A549 (cell line): ENCODE results near the gene EML2. TPM values are rescaled to one million over a fixed set of nuclear protein-coding genes. Genes with fewer than 3 reads are reported as not detected.

Experiments used
- ATAC-seq, 2 experiments: fragments of 200-7000 bp in 1 of 2; fragments of >200 bp in 1 of 2; cut with Nextera tagmentation in 1 of 2; cut with Tn5 transposase in 1 of 2; 3 replicates each; pipeline versions ENCODE4 v1.8.0 to v1.9.1; 2018 to 2020; ENCODE audit warnings: mild to moderate bottlenecking in 1 of 2, moderate library complexity in 1 of 2
- CTCF ChIA-PET: fragments of 300-600 bp; sonication (Branson Sonifier 250); formaldehyde crosslinking; extraction: SDS; loops from one replicate; lab custom pipeline; 2021; ENCODE audit warnings: antibody characterized with exemption, inconsistent platforms; lab: Yijun Ruan, JAX
- POLR2A ChIA-PET: fragments of 350-600 bp; formaldehyde crosslinking; extraction: SDS; loops from one replicate; lab custom pipeline; 2021; ENCODE audit warnings: antibody characterized with exemption, inconsistent platforms; lab: Yijun Ruan, JAX
- DNase-seq, 2 experiments: peaks; one replicate each; pipeline versions ENCODE4 v3.0.0 to v3.0.0-alpha.2; 2011 to 2016; ENCODE audit warnings: low read depth in 1 of 2, low spot score in 1 of 2
- FAIRE-seq: peaks from 2 replicates; lab custom pipeline; 2011; peaks lifted over from hg19 to GRCh38; lab: Jason Lieb, UNC
- H3K27ac ChIP-seq, 2 experiments: fragments of >200 bp; sonication (Bioruptor Twin); formaldehyde crosslinking; 3 replicates each; pipeline ENCODE4 v1.5.1; 2016 to 2017
- H3K4me1 ChIP-seq: fragments of >200 bp; sonication (Bioruptor Twin); formaldehyde crosslinking; 3 replicates; pipeline ENCODE4 v1.6.1; 2016
- H3K4me2 ChIP-seq: fragments of >200 bp; sonication (Bioruptor Twin); formaldehyde crosslinking; 3 replicates; pipeline ENCODE4 v1.6.1; 2016
- H3K4me3 ChIP-seq: fragments of >200 bp; sonication (Bioruptor Twin); formaldehyde crosslinking; 3 replicates; pipeline ENCODE4 v1.5.1; 2016
- H3K9me3 ChIP-seq: fragments of >200 bp; sonication (Bioruptor Twin); formaldehyde crosslinking; 3 replicates; pipeline ENCODE4 v1.6.1; 2016
- EHF ChIP-seq: fragments of 250-450 bp; sonication (Bioruptor Pico); IDR thresholded peaks from 2 replicates; pipeline ENCODE4 v1.5.0; 2020; ENCODE audit warnings: mild to moderate bottlenecking
- FOSL2 ChIP-seq, 2 experiments: fragments of 450-650 bp in 1 of 2; fragments of >200 bp in 1 of 2; sonication (Bioruptor Twin) in 1 of 2; formaldehyde crosslinking; IDR thresholded peaks; 2 replicates each; pipeline versions ENCODE4 v1.5.0 to v1.6.1; 2016 to 2020; ENCODE audit warnings: mild to moderate bottlenecking in 1 of 2, moderate library complexity in 1 of 2
- GATA3 ChIP-seq: IDR thresholded peaks from 2 replicates; pipeline ENCODE4 v1.6.1; 2012; ENCODE audit warnings: borderline replicate concordance
- HEYL ChIP-seq: fragments of 250-450 bp; sonication (Bioruptor Pico); IDR thresholded peaks from 2 replicates; pipeline ENCODE4 v1.8.0; 2021; ENCODE audit warnings: mild to moderate bottlenecking, moderate library complexity
- HOXB5 ChIP-seq: fragments of 250-450 bp; sonication (Bioruptor Pico); IDR thresholded peaks from 2 replicates; pipeline ENCODE4 v1.5.0; 2020; ENCODE audit warnings: mild to moderate bottlenecking, moderate library complexity
- JUN ChIP-seq, 2 experiments: fragments of >200 bp; sonication (Bioruptor Twin); formaldehyde crosslinking; IDR thresholded peaks; 2 replicates in 1 of 2; 3 replicates in 1 of 2; pipeline ENCODE4 v1.6.1; 2016 to 2017
- JUNB ChIP-seq: fragments of >200 bp; sonication (Bioruptor Twin); formaldehyde crosslinking; IDR thresholded peaks from 2 replicates; pipeline ENCODE4 v1.6.1; 2016
- NPAS2 ChIP-seq: fragments of 250-450 bp; sonication (Bioruptor Pico); IDR thresholded peaks from 2 replicates; pipeline ENCODE4 v1.8.0; 2022; ENCODE audit warnings: mild to moderate bottlenecking, moderate library complexity, borderline replicate concordance
- PHF8 ChIP-seq: fragments of 200-600 bp; sonication (generic); IDR thresholded peaks from 2 replicates; pipeline ENCODE4 v1.6.1; 2016; ENCODE audit warnings: low read depth, mild to moderate bottlenecking, antibody characterized with exemption, moderate library complexity, borderline replicate concordance
- POLR2A ChIP-seq: IDR thresholded peaks from 2 replicates; pipeline ENCODE4 v1.6.1; 2012; ENCODE audit warnings: mild to moderate bottlenecking, low read length
- RAD21 ChIP-seq, 2 experiments: fragments of >200 bp in 1 of 2; sonication (Bioruptor Twin) in 1 of 2; formaldehyde crosslinking in 1 of 2; IDR thresholded peaks in 1 of 2; conservative IDR thresholded peaks in 1 of 2; 2 replicates in 1 of 2; 3 replicates in 1 of 2; pipeline ENCODE4 v1.6.1; 2012 to 2018; ENCODE audit warnings: inconsistent platforms in 1 of 2
- SMC3 ChIP-seq: fragments of >200 bp; sonication (Bioruptor Twin); formaldehyde crosslinking; IDR thresholded peaks from 3 replicates; pipeline ENCODE4 v1.6.1; 2018; ENCODE audit warnings: inconsistent platforms
- SREBF2 ChIP-seq: fragments of 450-650 bp; IDR thresholded peaks from 2 replicates; pipeline ENCODE4 v1.6.1; 2014; ENCODE audit warnings: mild to moderate bottlenecking, moderate library complexity
- WGBS: methylation state at CpG from one replicate; pipeline ENCODE4 v1.1.6; 2017; ENCODE audit errors: missing lambda C conversion rate; 5-methylcytosine and 5-hydroxymethylcytosine counted together
- polyA plus RNA-seq, 4 experiments: library from polyadenylated mRNA; depleted of rRNA in 3 of 4; stranded (reverse); fragments of >200 nt; fragmentation: RNase III in 1 of 4; extraction: RNeasy Plus Mini Kit Qiagen cat#74134 plus additional on column Dnase treatment in 1 of 4; gene quantifications; 2 replicates in 3 of 4; 3 replicates in 1 of 4; pipeline ENCODE4 v1.2.3, GENCODE V29; 2011 to 2017
- TF ChIP-seq, protein P1 (sequence below): fragments of 200-600 bp; sonication (generic); IDR thresholded peaks from 2 replicates; pipeline ENCODE4 v1.6.1; 2016; ENCODE audit warnings: antibody characterized with exemption, mild to moderate bottlenecking, moderate library complexity
- TF ChIP-seq, protein P2 (sequence below): fragments of >200 bp; sonication (Bioruptor Twin); formaldehyde crosslinking; IDR thresholded peaks from 3 replicates; pipeline ENCODE4 v1.5.1; 2016
- TF ChIP-seq, protein P3 (sequence below): IDR thresholded peaks from 2 replicates; pipeline ENCODE4 v1.6.1; 2012

The EML2 gene
- polyA plus RNA-seq, 2 of the 4 experiments (the other 2 are of a cell fraction), result 22.7 to 25.9 TPM

DNA sequence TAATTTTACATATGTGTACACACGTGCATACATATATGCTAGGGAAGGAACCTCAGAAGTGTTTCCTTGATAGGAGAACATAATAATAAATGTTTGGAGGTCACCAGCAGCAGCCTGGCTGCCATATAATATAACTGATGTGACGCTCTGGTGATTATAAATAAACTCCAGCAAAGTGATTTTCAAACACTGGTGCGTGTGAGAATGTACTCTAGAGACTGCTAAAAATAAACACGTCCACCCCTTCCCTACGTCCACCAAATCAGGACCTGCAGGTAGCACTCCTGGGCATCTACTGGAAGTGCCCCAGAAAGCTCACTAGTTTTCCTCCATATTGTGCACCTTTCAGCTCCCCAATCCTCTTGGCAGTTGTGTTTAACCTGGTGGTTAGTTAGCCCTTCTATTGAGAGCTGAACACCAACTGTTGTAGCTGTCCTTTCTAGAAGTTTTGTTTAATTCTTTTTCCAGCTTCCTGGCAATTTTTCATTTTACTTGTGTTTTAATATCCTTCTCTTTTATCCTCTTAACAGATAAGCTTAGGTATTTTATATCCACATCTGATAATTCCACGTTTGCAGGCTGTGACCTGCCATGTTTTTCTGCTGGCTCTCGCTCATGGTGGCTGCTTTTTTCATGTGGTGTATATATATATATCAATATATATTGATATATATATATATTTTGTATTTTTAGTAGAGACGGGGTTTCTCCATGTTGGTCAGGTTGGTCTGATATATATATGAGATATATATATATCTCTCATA lies 67.6 kb downstream of the EML2 start (continued):
- TF ChIP-seq SREBF2 (no peak), POLR2A (no peak), NPAS2 (no peak), HOXB5 (CRISPR knock-in tag) (no peak)
- TF ChIP-seq, protein P1, sequence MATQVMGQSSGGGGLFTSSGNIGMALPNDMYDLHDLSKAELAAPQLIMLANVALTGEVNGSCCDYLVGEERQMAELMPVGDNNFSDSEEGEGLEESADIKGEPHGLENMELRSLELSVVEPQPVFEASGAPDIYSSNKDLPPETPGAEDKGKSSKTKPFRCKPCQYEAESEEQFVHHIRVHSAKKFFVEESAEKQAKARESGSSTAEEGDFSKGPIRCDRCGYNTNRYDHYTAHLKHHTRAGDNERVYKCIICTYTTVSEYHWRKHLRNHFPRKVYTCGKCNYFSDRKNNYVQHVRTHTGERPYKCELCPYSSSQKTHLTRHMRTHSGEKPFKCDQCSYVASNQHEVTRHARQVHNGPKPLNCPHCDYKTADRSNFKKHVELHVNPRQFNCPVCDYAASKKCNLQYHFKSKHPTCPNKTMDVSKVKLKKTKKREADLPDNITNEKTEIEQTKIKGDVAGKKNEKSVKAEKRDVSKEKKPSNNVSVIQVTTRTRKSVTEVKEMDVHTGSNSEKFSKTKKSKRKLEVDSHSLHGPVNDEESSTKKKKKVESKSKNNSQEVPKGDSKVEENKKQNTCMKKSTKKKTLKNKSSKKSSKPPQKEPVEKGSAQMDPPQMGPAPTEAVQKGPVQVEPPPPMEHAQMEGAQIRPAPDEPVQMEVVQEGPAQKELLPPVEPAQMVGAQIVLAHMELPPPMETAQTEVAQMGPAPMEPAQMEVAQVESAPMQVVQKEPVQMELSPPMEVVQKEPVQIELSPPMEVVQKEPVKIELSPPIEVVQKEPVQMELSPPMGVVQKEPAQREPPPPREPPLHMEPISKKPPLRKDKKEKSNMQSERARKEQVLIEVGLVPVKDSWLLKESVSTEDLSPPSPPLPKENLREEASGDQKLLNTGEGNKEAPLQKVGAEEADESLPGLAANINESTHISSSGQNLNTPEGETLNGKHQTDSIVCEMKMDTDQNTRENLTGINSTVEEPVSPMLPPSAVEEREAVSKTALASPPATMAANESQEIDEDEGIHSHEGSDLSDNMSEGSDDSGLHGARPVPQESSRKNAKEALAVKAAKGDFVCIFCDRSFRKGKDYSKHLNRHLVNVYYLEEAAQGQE, result no peak

DNA sequence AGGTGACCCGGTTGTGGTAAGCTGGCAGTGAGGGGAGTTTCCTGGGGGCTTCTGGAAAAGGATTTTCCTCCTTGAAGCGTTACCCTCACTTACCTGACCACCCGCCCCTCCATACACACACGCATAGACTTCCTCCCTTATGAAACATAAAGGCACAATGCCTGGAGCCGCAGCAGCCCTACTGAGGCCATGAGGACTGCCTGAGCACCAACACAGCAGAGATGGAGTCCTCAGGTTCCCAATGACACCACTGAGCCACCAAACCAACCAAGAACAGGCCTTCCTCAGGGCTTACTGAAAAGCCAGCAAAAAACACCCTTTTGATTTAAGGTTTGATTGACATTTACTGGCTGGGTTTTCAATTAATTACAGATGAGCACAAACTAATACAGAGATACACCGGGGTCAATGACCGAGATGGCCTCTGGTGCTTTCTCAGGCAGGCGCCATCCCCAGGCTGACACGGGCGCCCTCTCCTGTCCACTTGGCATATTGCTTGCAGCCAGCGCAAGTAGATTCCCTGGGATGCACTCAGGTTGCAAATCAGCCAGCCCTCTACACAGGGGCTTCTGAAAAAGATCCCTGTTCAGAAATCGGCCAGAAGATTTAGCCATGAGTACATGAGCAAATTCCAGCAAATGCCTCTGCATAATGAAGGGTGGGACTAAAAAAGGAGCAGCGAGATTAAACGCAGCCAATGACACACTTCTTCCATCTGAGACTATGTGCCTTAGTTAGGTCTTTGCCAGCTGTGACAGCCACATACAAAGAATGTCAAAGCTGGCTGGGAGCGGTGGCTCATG lies 69.4 kb downstream of the EML2 start:
- CTCF ChIA-PET, result interaction anchor here (0.6 to 7.3 kb wide), 23 partner anchors 8 to 122 kb away, joined by 3 to 55 read pairs (median 4); partner anchors contain the start of gene SNRPD2
- peaks cover 5% of the 10 kb centered on the region; the same call in 1 of the 3 replicates for H3K9me3 ChIP-seq
- H3K4me2 ChIP-seq, result peak overlapping the region; percentile 41
- peak; percentile 49 for FAIRE-seq
- TF ChIP-seq SMC3 (peak; percentile 76), RAD21 (conservative IDR thresholded peaks at IDR 0.05 in 1 of 2, IDR thresholded peaks at IDR 0.05 in 1 of 2) (peak; percentile 75 to 83), HEYL (CRISPR knock-in tag) (no peak)
- TF ChIP-seq, protein P2, sequence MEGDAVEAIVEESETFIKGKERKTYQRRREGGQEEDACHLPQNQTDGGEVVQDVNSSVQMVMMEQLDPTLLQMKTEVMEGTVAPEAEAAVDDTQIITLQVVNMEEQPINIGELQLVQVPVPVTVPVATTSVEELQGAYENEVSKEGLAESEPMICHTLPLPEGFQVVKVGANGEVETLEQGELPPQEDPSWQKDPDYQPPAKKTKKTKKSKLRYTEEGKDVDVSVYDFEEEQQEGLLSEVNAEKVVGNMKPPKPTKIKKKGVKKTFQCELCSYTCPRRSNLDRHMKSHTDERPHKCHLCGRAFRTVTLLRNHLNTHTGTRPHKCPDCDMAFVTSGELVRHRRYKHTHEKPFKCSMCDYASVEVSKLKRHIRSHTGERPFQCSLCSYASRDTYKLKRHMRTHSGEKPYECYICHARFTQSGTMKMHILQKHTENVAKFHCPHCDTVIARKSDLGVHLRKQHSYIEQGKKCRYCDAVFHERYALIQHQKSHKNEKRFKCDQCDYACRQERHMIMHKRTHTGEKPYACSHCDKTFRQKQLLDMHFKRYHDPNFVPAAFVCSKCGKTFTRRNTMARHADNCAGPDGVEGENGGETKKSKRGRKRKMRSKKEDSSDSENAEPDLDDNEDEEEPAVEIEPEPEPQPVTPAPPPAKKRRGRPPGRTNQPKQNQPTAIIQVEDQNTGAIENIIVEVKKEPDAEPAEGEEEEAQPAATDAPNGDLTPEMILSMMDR, result peak; percentile 78
- TF ChIP-seq, all 56 proteins: peak for 3
- Histone ChIP-seq H3K4me1 (peaks cover 26% of the 10 kb centered on the region), H3K4me3 (no peak overlapping the region), H3K27ac (peak overlapping the region; percentile 65 to 83)
- peak; percentile 62 to 76 for DNase-seq
- peak; percentile 86 to 91 for ATAC-seq
- 48% methylated on average over 15 of the region's 15 CpGs for WGBS
- POLR2A ChIA-PET, result no interaction called here

DNA sequence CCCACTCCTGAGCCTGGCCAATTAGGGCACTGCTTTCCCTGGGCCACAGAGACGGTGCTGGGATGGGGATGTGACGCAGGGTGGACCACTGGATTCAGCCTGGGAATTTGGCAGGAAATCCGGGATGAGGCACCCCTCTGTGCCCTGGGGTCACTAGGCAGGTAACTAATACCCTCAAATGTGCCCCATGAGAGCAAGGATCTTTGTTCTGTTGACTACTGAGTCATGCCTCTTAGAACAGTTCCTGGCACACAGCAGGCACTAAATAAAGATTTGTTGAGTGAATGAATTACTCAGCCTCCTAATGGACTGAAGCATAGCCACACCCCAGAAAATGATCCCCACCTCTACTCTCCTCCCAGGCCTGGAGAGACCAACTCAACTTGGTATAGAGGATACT lies 70.5 kb downstream of the EML2 start:
- Histone ChIP-seq H3K4me3 (no peak overlapping the region), H3K9me3 (peaks cover 5% of the 10 kb centered on the region; the same call in 1 of the 3 replicates), H3K27ac (peak overlapping the region; percentile 74 to 83), H3K4me1 (peaks cover 26% of the 10 kb centered on the region), H3K4me2 (peak overlapping the region; percentile 41)
- POLR2A ChIA-PET, result interaction anchor here (2.4 kb wide), 1 partner anchor 15 kb away, joined by 7 read pairs; no protein-coding TSS in a partner anchor
- 28% methylated on average over 3 of the region's 3 CpGs for WGBS
- CTCF ChIA-PET, result interaction anchor here (0.8 to 7.3 kb wide), 7 partner anchors 10 to 73 kb away, joined by 3 to 55 read pairs (median 4); no protein-coding TSS in a partner anchor
- TF ChIP-seq, protein P3, sequence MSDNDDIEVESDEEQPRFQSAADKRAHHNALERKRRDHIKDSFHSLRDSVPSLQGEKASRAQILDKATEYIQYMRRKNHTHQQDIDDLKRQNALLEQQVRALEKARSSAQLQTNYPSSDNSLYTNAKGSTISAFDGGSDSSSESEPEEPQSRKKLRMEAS, result 0 out of 2 replicates have a peak, but pooled peaks have one; percentile 21
- TF ChIP-seq EHF, result no peak
- TF ChIP-seq JUN (IDR thresholded peaks at IDR 0.05), result peak in 1 of 2 experiments; percentile 53; a peak in 2 of 5 replicates
- peak; percentile 51; the same call in 1 of the 2 replicates for TF ChIP-seq GATA3
- 0 out of 2 replicates have a peak, but pooled peaks have one; percentile 14 for TF ChIP-seq FOSL2 (IDR thresholded peaks at IDR 0.05)
- TF ChIP-seq FOSL2 (CRISPR knock-in tag; IDR thresholded peaks at IDR 0.05), result peak; percentile 78
- TF ChIP-seq JUNB, result 0 out of 2 replicates have a peak, but pooled peaks have one; percentile 26
- no peak for TF ChIP-seq PHF8
- DNase-seq, result peak; percentile 56 to 82
- peak; percentile 86 for FAIRE-seq
- peak; percentile 86 to 92 for ATAC-seq
